HepG2 (cell line): ENCODE measurements around the gene VAMP2. TPM values are rescaled to one million over a fixed set of nuclear protein-coding genes. Genes with fewer than 3 reads are reported as not detected.

ENCODE experiments used
- BRD4 ChIP-seq: sonication (generic); formaldehyde crosslinking; IDR thresholded peaks from 2 replicates; pipeline ENCODE4 v1.4.0; 2020; ENCODE audit warnings: missing genetic modification reagents
- BRF2 ChIP-seq: sonication (generic); formaldehyde crosslinking; IDR thresholded peaks from 2 replicates; pipeline ENCODE4 v1.8.1; 2022; ENCODE audit warnings: mild to moderate bottlenecking, missing genetic modification reagents
- CC2D1A ChIP-seq: sonication (generic); formaldehyde crosslinking; IDR thresholded peaks from 2 replicates; pipeline ENCODE4 v1.8.1; 2023; ENCODE audit warnings: mild to moderate bottlenecking, missing genetic modification reagents
- ELF1 ChIP-seq: sonication (generic); formaldehyde crosslinking; IDR thresholded peaks from 2 replicates; pipeline ENCODE4 v1.4.0; 2020; ENCODE audit warnings: missing genetic modification reagents
- ETS1 ChIP-seq: sonication (generic); formaldehyde crosslinking; IDR thresholded peaks from 2 replicates; pipeline ENCODE4 v1.4.0; 2020; ENCODE audit warnings: missing genetic modification reagents
- HDAC6 ChIP-seq: fragments of 200-600 bp; sonication (generic); IDR thresholded peaks from 2 replicates; pipeline ENCODE4 v1.7.0; 2017; ENCODE audit warnings: mild to moderate bottlenecking, antibody characterized with exemption, low read length, low read depth
- HNF1A ChIP-seq, 2 experiments: sonication (generic) in 1 of 2; formaldehyde crosslinking in 1 of 2; IDR thresholded peaks; 2 replicates each; pipeline versions ENCODE4 v1.4.0 to v1.6.1; 2016 to 2020; ENCODE audit warnings: borderline replicate concordance in 1 of 2, low read depth in 1 of 2, mild to moderate bottlenecking in 1 of 2, missing genetic modification reagents in 1 of 2
- KMT2A ChIP-seq: sonication (generic); formaldehyde crosslinking; IDR thresholded peaks from 2 replicates; pipeline ENCODE4 v1.4.0; 2020; ENCODE audit warnings: missing genetic modification reagents
- PLRG1 ChIP-seq: fragments of 450-650 bp; conservative IDR thresholded peaks from 2 replicates; pipeline ENCODE4 v1.6.1; 2016
- RXRB ChIP-seq: IDR thresholded peaks from 2 replicates; pipeline ENCODE4 v1.6.1; 2016; ENCODE audit warnings: borderline replicate concordance, missing genetic modification reagents, missing compliant biosample characterization
- THRA ChIP-seq: sonication (generic); formaldehyde crosslinking; IDR thresholded peaks from 2 replicates; pipeline ENCODE4 v1.4.0; 2020; ENCODE audit warnings: missing genetic modification reagents, borderline replicate concordance
- XBP1 ChIP-seq: sonication (generic); formaldehyde crosslinking; IDR thresholded peaks from 2 replicates; pipeline ENCODE4 v1.5.0; 2020; ENCODE audit warnings: missing genetic modification reagents
- ZBTB33 ChIP-seq: sonication (generic); formaldehyde crosslinking; IDR thresholded peaks from 2 replicates; pipeline ENCODE4 v1.4.0; 2020; ENCODE audit warnings: missing genetic modification reagents
- ZFX ChIP-seq: sonication (generic); formaldehyde crosslinking; IDR thresholded peaks from 2 replicates; pipeline ENCODE4 v1.4.0; 2020; ENCODE audit warnings: mild to moderate bottlenecking, low read depth, missing genetic modification reagents, moderate library complexity
- ZNF224 ChIP-seq: sonication (generic); formaldehyde crosslinking; IDR thresholded peaks from 2 replicates; pipeline ENCODE4 v1.5.0; 2020; ENCODE audit warnings: mild to moderate bottlenecking, missing genetic modification reagents
- ZNF264 ChIP-seq: sonication (generic); formaldehyde crosslinking; IDR thresholded peaks from 2 replicates; pipeline ENCODE4 v1.4.0; 2020; ENCODE audit warnings: missing genetic modification reagents
- ZNF430 ChIP-seq: sonication (generic); formaldehyde crosslinking; IDR thresholded peaks from 2 replicates; pipeline ENCODE4 v1.9.0; 2021; ENCODE audit warnings: mild to moderate bottlenecking, missing genetic modification reagents
- ZNF446 ChIP-seq: sonication (generic); formaldehyde crosslinking; IDR thresholded peaks from 2 replicates; pipeline ENCODE4 v1.5.0; 2020; ENCODE audit warnings: mild to moderate bottlenecking, missing genetic modification reagents
- ZNF883 ChIP-seq: sonication (generic); formaldehyde crosslinking; IDR thresholded peaks from 2 replicates; pipeline ENCODE4 v1.5.1; 2020; ENCODE audit warnings: mild to moderate bottlenecking, missing genetic modification reagents; ENCODE audit errors: not compliant biosample characterization
- ZSCAN25 ChIP-seq: sonication (generic); formaldehyde crosslinking; IDR thresholded peaks from 2 replicates; pipeline ENCODE4 v1.8.0; 2022; ENCODE audit warnings: mild to moderate bottlenecking, missing genetic modification reagents
- polyA plus RNA-seq, 8 experiments: library from polyadenylated mRNA; depleted of rRNA in 3 of 8; stranded (reverse) in 7 of 8; unstranded in 1 of 8; fragments of >200 nt; fragmentation: Illumina TruSeq in 4 of 8; extraction: Trizol in 4 of 8; gene quantifications; 2 replicates each; pipeline versions ENCODE4 v1.2.1 to v1.2.3, GENCODE V29; 2011 to 2016; ENCODE audit warnings: low read depth in 4 of 8, missing spikeins in 1 of 8, mixed read lengths in 1 of 8; ENCODE audit not compliant: insufficient read depth in 1 of 8
- total RNA-seq, 5 experiments: library from RNA; depleted of rRNA; stranded (reverse); fragments of >200 nt; fragmentation: Illumina TruSeq; extraction: Trizol; gene quantifications; 2 replicates each; pipeline ENCODE4 v1.2.3, GENCODE V29; 2016; ENCODE audit warnings: low read depth in 1 of 5

The VAMP2 gene
- total and polyA plus RNA-seq, 2 of the 13 experiments (the other 11 are each of a cell fraction or from before 2014, with no cell fraction given): 3.9 to 17.2 TPM

- no peak for TF ChIP-seq CC2D1A (CRISPR knock-in tag)
- TF ChIP-seq ETS1: no peak
- TF ChIP-seq HNF1A (IDR thresholded peaks at IDR 0.05; ENCODE audit: low read depth): no peak
- no peak for TF ChIP-seq HNF1A (CRISPR knock-in tag; IDR thresholded peaks at IDR 0.05; ENCODE audit: borderline replicate concordance)
- TF ChIP-seq ZNF264 (CRISPR knock-in tag): no peak
- TF ChIP-seq RXRB (CRISPR knock-in tag): peak; percentile 56
- no peak for TF ChIP-seq XBP1 (CRISPR knock-in tag)
- TF ChIP-seq ELF1 (CRISPR knock-in tag): no peak
- TF ChIP-seq THRA (CRISPR knock-in tag): peak; percentile 69; the same call in 1 of the 2 replicates
- no peak for TF ChIP-seq KMT2A (CRISPR knock-in tag)
- no peak for TF ChIP-seq ZSCAN25 (CRISPR knock-in tag)
- TF ChIP-seq BRD4: no peak
- no peak for TF ChIP-seq PLRG1
- TF ChIP-seq ZNF430 (CRISPR knock-in tag): 0 out of 2 replicates have a peak, but pooled peaks have one; percentile 29
- no peak for TF ChIP-seq HDAC6
- no peak for TF ChIP-seq ZNF446 (CRISPR knock-in tag)
- TF ChIP-seq ZBTB33 (CRISPR knock-in tag): peak; percentile 48; the same call in 1 of the 2 replicates
- TF ChIP-seq ZNF224 (CRISPR knock-in tag): no peak
- TF ChIP-seq ZFX (CRISPR knock-in tag): peak; percentile 33; the same call in 1 of the 2 replicates
- TF ChIP-seq BRF2 (CRISPR knock-in tag): no peak
- TF ChIP-seq ZNF883: no peak
Observed at GRCh38 chr17:8158267-8159031, 4.3 kb downstream of the VAMP2 start (continued).
